GM12864 (cell line): ENCODE results near the gene CD59.

Source experiments
- DNase-seq: peaks from one replicate; pipeline ENCODE4 v3.0.0-alpha.2; 2011; ENCODE audit warnings: low read depth
- H3K4me3 ChIP-seq: 2 replicates; pipeline ENCODE4 v1.5.1; 2011; ENCODE audit warnings: mild to moderate bottlenecking, low read depth, low read length, control low read depth
- TF ChIP-seq, protein P1 (sequence below): IDR thresholded peaks from 2 replicates; pipeline ENCODE4 v1.5.1; 2011; ENCODE audit warnings: low read depth, mild to moderate bottlenecking, moderate library complexity, low read length, control low read depth, inconsistent platforms; ENCODE audit errors: missing control alignments

Gene CD59

DNA sequence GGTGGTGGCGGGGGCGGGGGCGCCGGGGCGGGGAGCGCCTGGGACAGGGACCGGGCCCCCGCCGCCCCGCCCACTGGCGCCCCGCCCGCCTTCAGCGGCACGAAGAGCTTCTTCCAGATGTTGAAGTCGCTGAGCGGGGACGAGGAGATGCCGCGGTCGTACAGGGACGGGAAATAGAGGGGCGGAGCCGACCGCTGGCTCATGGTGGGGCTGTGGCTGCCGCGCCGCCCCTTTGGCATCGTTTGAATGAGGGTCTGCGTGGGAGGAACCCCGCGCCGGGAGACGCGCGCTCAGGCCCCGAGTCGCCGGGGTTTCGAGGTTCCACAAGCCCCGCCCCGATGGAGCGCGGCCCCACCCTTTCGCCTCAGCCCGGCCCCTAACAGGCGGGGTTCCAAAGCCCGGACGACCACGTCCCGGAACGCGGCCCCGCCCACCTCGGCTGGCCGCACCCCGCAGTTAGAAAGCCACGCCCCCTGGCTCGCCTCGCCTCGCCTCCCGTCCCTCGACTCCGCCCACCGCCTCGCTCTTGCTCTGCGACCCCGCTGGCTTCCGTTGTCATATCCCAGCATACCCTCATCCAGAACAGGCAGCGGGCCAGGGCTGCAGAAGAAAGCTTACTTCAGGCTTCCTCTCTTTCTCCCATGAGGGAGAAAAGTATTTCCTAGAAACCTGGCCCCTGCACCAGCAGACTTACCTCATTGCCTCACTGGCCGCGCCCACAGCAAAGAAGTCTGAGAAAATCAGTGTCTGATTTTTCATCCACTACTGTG lies 35.5 kb downstream of the CD59 start, which contains the start of gene C11orf91:
Gene C11orf91 (minus strand): TSS at position 325 of the 770 bp plus-strand sequence. CDS start 86 bp downstream, at position 239.
- peak; percentile 66 for DNase-seq
- peak within 1 kb of the TSS; percentile 65 for H3K4me3 ChIP-seq
- TF ChIP-seq, protein P1, sequence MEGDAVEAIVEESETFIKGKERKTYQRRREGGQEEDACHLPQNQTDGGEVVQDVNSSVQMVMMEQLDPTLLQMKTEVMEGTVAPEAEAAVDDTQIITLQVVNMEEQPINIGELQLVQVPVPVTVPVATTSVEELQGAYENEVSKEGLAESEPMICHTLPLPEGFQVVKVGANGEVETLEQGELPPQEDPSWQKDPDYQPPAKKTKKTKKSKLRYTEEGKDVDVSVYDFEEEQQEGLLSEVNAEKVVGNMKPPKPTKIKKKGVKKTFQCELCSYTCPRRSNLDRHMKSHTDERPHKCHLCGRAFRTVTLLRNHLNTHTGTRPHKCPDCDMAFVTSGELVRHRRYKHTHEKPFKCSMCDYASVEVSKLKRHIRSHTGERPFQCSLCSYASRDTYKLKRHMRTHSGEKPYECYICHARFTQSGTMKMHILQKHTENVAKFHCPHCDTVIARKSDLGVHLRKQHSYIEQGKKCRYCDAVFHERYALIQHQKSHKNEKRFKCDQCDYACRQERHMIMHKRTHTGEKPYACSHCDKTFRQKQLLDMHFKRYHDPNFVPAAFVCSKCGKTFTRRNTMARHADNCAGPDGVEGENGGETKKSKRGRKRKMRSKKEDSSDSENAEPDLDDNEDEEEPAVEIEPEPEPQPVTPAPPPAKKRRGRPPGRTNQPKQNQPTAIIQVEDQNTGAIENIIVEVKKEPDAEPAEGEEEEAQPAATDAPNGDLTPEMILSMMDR, result no peak

DNA sequence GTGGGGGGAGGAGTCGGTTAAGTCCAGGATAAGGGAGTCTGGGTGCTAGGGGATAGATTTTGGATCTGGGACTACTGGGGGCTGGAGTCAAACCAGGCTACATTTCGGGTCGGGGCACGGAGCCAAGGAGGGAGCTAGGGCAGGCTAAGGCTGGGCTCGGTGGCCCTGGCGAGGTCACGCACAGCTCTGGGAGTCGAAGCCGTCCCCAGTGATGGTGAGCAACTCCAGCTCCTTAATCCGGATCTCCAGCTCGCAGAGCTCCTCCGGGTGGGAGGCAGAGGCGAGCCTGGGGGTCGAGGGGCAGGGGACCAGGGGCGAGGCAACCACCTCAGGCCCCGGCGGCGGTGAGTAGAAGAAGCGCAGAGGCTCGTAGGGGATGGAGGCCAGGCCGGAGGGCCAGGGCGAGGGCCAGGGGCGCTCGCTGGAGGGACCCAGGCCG lies 36.1 kb downstream of the CD59 start:
- TF ChIP-seq, protein P1, result no peak
- peak overlapping the region; percentile 65; the same call in 1 of the 2 replicates for H3K4me3 ChIP-seq
- no peak for DNase-seq

DNA sequence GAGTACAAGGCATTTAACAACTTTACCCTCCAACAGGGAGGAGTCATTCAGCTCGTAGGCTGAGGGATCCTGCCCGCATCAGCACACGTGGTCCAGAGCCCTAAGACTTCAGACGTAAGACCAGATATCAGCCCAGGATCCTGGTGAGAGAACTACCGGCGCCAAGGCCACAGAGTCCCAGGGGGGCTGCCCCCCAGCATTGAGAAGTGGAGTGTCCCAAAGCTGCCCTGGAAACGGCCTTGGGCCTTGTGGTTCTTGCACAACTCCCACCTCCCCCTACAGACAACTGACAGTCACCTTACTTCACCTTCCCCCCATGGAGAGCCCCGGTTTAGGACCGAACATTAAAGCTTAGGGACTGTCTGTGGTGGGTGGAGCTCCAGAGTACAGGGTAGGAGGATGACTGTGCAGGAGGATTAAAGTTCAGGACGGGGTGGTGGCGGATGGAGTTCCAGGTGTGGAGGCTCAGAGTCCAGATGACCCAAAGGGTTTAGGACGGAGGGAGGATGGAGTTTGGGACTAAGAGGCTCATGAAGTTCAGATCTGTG lies 36.6 kb downstream of the CD59 start:
- H3K4me3 ChIP-seq, result no peak overlapping the region
- no peak for DNase-seq

DNA sequence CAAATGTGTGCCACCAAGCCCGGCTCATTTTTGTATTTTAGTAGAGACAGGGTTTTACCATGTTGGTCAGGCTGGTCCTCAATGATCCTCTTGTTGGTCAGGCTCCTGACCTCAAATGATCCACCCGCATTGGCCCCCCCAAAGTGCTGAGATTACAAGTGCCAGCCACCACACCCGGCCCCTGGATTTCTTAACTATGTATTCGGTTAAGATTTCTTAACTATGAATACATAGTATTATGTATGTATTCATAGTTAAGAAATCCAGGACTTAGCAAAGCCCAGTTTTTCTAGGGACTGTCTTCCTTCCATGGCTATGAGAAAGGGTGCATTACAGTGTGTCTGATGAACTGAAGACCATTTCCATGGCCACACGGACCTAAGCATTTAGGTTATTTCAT lies 37.3 kb downstream of the CD59 start:
- DNase-seq, result no peak
- TF ChIP-seq, protein P1, result no peak

More for the DNA sequence above, 36.6 kb downstream of the CD59 start:
- TF ChIP-seq, protein P1, result no peak

DNA sequence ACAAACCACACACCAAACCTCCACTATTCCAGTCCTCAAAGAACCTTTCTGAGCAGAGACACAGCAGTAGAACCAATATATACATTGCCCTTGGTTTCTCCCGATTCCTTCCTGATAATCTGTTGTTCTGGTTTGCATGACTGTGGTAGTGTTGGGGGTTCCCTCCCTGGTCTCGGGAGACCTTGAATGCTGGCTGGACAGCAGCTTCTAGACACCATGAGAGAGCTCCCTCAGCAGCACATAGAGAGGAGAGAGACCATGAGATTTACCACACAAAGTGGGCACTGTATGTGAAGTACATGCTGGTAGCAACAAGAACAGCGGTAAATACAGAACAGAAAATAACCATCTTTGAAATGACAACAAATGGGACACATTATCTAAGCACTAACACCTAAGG lies 38.2 kb downstream of the CD59 start:
- TF ChIP-seq, protein P1, result no peak
- no peak overlapping the region for H3K4me3 ChIP-seq
- DNase-seq, result no peak

More for the DNA sequence above, 37.3 kb downstream of the CD59 start:
- no peak overlapping the region for H3K4me3 ChIP-seq

DNA sequence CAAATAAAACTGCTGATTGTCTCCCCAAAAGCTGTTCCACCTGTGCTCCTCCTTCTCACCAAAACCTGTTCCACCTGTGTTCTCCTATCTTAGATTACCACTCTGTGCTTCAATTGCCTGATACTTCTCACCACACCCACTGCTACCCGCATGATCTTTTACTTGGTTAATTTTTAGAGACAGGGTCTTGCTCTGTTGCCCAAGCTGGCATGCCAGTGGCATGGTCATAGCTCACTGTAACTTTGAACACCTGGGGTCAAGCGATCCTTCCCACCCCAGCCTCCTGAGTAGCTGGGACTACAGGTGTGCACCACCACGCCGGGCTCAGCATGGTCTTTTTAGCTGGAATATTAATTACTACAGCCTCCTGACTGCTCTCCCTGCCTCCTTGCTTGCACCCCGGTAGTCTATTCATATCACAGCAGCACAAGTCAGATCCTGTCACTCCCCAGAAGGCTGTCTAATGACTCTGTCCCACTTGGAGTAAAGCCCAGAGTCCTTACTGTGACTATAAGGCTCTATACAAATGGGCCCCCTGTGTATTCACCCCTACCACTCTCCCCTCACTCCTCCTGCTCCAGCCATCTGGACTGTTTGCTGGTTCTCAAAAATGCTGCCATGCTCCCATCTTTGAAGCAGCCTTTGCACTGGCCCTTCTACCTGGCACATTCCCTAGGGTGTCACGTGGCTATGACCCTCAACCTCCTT lies 39.1 kb downstream of the CD59 start:
- TF ChIP-seq, protein P1, result no peak
- DNase-seq, result no peak
- no peak overlapping the region for H3K4me3 ChIP-seq
